Stimulated activated CD8-positive, alpha-beta memory T cell treated with anti-CD3 and anti-CD28 coated beads, Interleukin-15, amount 100 ng/mL, for 24 hours (primary cell): ENCODE data around the gene TBC1D4.
"Not testable (repeated sequence)": the region's sequence is repeated elsewhere in the genome, so short reads cannot be mapped to it uniquely, and the experiment has no call there.

Source experiments
- DNase-seq: peaks from one replicate; pipeline ENCODE4 v3.0.0-alpha.2; 2020; ENCODE audit warnings: low read depth

Gene TBC1D4

DNA sequence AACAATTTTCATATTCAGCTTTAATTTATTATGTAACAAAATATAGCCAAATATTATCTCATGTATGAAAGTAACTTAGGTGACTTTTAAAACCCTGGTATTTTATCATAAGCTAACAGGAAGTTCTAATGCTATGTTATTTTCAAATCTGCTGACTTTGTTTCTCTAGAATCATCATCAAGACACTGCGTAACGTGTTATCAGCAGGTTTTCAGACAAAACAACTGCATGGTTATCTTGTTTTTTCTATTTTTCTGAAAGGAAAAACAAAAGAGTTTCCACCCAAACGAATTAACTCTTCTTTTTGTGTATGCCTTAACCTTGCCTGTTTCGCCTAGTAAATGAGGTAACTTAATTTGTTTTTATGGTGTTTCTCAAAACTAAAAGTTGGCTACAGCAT is 156.3 kb downstream of the TBC1D4 start:
- no peak for DNase-seq

DNA sequence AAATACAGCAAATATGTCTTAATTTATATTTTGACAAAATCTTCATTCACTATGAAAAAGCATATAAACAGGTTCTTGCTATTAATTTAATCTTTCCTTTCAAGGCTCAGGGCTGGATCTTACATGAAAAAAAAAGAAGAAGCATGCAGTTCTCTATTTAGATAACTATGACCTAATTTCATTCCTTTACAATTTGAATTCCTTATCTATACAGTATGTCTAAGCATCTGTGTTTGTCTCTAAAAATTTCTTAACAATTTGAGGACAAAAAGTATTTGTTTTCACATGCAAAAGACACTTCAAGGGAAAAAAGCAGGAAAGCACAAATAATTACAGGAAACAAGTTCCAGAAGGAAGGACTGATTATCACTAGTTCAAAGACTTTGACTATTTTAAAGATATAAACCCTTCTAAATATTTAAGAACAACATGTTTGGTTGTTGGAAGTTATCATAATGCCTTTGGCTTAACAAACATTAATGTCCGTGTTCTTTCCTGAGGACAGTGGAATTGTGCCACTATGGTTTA is 157.5 kb downstream of the TBC1D4 start:
- no peak for DNase-seq

DNA sequence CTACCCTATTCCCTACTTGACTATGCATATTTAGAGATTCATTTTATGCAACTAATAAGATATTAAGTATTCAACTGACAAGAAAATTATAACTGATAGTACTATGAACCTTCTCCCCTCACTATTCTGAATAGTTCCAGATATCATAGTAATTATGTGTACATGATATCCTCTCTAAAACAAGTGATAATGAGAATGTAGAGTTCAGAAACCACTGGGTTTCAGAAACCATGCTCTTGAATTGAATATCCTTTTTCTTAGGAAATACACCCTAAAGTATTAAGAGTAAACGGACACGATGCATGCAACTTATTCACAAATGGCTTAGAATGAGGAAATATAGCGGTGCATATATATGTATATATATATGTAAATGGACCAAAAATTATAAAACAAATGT is 160.9 kb downstream of the TBC1D4 start:
- no peak for DNase-seq

DNA sequence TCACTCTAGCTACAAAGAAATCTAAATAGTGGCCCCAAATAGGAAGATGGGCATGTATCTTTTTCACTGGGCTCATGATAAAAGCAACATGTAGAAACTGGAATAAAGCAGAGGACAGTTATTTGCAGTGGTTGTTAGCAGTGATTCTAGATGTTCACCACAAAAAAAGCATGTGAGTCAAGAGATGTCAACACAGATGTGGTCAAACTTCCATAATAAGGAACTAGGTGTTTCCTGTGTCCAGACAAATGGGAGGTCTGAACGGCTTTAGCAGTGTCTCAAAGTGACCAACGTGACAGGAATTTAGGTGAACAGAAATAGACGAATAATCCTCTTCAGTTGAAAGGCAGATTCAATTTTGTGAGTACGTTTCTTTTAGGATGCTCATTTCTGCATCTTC is 162.7 kb downstream of the TBC1D4 start:
- no peak for DNase-seq

DNA sequence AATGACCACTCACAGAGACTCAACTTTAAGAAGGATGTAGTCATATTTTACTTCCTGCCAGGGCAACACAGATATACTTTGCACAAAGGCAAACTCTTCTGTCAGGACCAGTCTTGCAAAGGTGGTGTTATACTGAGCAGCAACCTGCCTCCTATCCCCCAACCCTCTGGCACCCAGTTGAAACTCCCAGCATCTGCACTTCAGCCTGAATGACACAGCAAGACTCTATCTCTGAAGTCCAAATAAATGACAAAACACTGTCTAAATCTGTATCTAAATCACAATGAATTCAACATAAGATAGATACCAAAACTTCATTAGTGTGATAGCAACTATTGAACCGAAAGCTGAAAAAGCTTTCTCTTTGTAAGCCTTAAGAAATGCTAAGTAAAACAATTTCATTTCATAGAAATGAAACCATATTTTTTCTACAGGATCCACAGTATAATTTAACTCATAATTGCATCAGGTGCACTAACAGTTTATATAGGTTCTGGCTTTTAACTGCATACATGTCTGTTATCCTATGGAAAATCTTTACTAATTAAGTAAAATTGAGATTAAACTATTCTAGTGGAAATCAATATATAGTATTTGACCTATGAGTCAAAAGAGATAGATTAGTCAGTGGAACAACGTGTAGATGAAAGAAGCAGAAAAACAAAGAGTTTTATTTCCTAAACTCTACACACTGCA is 163.7 kb downstream of the TBC1D4 start:
- no peak for DNase-seq

DNA sequence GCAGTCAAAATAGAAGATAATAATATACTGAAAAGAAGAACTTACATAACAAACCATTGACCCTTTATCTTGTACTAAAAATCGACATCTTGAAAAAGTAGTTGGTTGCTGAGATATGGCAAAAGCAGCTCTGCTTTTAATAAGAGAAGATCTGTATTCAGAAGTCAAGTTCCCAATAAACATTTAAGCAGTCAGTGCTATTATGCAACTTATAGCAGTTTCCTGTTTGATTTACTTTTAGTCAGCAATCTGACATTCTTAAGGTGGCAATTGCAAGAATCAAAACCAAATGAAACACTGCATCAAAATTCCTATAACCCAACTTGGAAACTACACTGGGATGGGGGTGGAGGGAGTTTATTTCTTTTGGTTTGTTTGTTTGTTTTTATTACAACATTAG is 165.5 kb downstream of the TBC1D4 start:
- DNase-seq, result no peak

DNA sequence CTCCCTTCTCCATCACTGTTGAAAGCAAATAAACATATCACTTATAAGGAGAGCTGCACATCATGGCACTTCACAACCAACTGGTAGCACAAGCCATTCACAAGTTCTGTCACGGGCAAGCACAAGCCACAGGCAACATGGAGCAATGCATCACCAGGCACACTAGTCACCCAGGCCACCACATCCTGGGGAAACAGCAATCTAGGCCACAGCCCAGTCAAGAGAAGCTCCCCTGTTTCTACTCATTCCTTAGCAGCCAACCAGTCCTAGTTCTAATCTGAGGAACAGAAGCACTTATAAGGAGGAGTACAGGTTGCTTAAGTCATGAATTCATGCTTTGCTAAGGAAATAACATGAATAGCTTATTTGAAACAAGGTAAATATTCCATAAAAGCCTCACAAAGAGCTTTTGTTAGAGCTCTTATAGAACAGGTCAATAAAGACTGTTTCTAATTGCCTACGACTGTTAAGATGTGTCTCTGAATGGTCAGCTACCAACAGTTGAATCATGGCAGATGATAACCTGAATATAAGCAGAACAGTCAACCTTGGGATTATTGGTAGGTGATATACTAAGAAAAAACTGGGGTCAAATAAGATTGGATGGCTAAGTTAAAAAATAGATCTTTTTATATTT is 169.0 kb downstream of the TBC1D4 start:
- no peak for DNase-seq

DNA sequence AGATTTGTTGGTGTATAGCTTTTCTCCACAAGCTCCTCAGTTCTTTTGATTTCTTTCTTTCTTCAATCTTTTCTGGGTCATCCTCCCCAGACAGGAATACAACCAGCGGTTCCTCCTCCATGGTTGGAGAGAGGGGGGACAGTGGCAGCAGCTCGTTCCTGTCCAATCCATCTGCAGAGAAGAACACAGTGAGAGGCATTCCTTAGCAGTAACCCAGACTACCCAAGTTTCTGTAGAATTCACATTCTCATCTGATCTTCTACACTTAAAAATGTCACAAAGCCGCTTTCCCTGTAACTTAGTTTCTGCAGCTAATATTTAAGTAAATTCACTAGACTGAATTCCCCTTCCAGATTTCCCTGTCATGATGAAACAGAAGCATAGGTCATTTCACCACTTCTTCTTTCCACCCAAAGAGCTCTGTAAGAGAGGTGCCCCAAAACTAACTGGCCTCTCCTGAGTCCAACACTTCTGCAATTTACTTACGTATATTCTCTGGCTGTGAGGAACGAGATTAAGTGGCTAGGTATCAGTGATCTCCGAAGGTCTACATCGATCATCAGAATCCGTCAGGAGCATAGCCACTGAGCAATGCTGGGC is 171.9 kb downstream of the TBC1D4 start:
- DNase-seq, result no peak

DNA sequence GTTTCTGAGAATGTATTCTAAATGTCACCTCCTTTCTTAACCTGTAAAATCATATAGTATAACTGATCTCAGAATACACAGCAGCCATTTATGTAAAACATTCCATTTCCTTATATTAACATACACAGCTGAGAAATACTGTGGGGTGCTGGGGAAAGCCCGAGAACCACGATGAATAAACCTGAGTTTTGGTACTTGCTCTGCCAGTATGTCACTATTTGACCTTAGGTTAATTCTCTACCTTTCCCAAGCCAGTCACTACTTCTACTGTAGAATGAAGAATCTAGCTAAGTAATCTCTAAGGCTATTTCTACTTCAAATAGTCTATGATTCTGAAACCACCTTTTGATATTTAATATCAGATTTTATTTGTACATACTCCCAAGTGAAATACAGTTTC is 173.7 kb downstream of the TBC1D4 start:
- DNase-seq, result no peak

DNA sequence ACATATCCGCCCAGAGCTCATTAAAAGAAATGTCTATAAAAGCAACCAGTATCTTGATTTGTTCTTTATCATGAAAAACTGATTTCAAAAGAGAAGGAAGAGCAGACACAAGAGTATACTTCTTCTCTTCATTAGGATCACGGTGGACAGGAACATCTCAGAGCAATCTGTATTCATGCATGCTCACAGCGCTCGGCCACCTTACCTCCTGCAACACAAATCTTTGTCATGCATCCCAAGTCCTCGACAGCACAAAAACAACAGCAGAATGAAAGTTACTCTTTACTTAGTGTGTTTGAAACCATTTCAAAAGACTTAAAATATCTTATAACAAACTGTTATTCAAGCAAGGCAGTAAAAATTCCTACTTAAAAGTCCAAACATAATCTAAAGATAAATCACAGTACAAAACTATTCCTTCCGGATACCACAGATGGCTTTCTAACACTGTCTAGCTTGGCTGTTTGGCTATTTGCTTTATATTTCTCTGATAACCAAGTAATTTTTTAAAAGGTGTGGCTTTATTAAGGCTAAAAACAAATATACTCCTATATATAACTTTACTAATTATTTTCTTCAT is 174.5 kb downstream of the TBC1D4 start:
- DNase-seq, result no peak

DNA sequence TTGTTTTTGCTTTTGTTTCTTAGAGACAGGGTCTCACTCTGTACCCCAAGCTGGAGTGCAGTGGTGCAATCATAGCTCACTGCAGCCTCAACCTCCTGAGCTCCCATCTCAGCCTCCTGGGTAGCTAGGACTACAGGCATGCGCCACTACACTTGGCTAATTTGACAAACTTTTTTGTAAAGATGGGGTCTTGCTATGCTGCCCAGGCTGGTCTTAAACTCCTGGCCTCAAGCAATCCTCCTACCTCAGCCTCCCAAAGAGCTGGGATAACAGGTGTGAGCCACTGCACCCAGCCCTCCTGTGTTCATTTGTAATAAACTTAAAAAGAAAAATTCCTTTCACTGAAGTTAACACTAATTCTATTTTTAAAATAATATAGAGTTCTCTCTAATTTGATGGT is 175.0 kb downstream of the TBC1D4 start:
- not testable (repeated sequence) for DNase-seq

DNA sequence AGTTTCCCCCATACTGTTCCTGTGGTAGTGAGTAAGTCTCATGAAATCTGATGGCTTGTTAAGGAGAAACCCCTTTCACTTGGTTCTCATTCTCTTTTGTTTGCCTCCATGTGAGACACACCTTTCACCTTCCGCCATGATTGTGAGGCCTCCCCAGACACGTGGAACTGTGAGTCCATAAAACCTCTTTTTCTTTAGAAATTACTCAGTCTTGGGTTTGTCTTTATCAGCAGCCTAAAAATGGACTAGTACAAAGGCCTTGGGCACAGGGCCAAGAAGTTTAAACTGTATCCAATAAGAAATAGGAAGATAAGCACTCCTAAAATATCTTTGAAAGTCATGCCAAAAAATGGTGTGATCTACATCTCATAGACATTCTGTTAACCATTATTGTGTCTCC is 176.9 kb downstream of the TBC1D4 start:
- DNase-seq, result no peak

DNA sequence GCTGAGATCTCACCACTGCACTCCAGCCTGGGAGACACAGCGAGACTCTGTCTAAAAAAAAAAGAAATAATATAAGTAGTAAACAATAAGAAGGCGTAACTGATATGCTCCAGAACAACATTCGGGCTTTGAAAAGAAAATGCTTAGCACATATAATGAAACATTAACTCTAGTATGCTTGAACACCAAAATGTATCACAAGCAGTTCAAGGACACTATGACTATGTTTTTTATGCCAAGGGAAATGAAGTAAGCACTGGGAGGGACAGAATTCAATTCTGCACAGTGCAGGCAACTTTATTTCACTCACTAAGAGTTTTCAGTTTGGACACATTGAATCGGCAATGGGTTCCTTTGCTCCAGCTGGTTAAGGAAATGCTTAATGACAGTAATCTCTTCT is 178.7 kb downstream of the TBC1D4 start:
- no peak for DNase-seq

DNA sequence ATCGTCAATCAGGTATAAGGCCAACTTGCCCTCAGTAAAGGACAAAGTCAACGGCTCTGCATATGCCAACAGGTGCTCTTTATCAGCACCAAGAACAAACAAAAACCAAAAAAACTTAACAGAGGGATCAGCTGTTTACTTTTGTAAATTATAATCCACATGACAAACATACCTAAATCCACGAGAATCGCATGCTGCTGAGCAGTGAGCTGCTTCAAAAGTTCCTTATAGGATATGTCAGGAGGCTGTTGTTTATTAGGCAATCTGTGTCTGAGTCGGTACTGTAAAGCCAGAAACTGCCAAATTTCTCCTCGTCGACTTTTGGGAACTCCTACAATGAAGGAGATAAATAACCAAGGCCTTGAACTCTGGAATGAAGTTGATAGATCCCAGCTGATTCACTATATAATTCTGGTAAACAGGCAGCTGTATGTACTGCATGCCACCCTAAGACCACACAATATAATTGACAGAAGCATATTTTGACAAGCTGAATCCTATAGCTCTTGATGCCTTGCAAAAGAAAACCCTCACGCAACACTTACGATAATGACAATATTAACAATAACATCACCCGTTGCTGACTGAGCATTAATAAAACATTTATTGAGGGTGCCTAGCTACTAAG is 179.8 kb downstream of the TBC1D4 start:
- DNase-seq, result no peak

DNA sequence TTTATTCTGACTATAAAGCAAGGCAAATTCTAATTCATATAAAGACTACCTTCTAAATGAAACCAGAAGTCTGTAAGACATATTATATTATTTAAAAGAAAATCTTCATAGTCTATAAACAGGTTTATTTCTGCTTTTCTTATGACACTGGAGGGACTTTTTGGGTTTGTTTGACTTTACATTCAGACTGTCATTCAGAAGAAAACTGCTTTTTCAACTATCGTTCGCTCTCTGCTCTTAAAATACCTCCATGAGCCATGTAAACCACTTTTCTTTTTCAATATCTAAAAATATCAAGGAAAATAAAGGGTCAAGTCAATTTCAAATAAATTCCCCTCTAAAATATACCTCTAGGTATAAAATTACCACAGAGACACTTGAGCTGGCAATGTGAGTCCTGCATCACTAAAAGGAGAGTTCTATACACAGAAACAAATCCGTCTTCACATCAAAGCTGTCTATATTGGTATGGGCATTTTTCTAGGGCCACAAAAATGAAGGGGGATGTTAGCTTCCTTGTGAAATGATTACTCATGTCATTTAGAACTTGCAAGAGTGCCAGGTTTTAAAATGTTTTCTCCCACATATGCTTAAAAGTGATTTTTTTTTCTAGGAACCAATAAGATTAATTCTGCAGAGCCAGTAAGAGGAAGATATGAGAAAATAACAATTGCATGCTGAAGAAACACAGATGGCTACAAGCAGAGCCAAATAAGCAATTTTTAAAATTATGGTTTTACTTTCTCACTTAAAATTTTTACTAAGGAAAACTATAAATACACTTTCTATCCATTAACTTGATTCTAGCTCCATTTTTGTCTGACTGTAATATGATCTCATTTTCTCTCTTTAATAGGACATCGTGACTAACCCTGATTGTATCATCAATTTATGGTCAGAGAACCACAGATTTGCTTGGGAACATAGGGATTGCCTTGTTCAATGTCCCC is 181.8 kb downstream of the TBC1D4 start:
- DNase-seq, result no peak

DNA sequence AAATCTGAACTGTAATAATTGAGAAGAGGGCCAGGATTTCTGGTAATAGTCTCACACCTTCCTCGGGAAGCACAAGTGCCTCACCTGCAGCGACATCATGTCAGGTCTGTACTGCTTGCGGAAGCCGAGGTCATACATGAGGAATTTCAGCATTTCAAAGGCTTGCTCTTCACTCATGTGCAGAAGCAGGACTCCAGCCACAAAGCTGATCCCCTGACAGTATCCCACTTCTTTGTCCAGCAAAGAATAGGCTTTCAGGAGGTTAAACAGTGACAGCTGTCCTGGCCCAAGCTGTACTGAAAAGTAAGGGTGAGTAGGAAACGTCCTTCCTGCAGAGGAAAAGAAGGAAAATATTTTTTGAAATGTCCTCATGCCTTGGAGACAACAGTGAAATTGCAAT is 182.7 kb downstream of the TBC1D4 start:
- no peak for DNase-seq

DNA sequence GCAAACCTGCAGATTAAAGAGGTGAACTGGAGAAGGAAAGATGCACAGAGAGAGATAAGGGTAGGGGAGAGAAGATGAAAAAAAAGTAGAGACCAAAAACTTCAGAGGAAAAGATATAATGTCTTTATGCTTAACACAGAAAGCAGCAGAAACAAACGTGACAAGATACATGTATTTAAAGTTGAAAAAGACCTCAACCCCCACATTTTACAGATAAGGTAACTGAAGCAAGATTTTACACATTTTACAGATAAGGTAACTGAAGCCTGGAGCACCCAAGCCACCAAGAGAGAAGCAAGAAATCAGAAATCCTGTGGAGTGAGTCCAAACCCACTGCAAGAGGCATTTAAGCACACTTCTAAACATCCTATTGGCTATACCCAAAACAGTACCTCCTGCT is 185.3 kb downstream of the TBC1D4 start:
- DNase-seq, result no peak

DNA sequence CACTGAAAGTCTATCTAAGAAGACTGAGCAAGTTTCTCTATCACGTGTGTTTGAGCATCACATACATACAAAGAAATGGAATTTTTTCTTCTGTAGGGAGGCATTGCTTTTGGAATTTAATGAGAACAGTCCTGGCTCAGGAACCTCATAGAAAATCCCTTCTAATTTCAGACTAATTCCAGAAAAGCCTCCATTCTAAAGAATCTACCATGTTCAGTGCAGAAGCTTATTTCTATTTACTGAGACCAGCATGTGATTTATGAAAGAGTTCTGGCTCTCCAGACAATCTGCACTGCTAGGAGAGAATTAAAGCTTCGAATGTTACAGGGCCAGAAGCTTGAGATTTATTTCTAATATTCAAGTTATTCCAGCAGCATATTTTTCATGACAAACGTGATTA is 186.8 kb downstream of the TBC1D4 start:
- no peak for DNase-seq

DNA sequence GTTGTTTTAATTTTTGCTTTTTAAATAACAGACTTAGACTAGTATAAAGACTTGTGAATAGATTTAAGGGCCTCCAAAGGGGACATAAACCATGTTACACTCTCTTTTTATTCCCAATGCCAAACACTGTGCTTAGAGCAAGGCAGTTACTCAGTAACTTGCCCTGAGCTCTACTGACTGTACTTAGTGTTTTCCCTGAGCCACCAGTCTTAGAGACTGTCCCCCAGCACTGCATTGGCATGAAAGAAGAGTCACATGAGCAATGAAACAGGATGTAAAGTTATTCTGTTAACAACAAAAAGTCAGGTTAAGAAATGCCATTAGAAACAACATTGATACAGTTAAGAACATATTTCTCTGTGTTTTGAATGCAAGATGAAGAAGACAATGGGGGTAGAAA is 187.9 kb downstream of the TBC1D4 start:
- no peak for DNase-seq

DNA sequence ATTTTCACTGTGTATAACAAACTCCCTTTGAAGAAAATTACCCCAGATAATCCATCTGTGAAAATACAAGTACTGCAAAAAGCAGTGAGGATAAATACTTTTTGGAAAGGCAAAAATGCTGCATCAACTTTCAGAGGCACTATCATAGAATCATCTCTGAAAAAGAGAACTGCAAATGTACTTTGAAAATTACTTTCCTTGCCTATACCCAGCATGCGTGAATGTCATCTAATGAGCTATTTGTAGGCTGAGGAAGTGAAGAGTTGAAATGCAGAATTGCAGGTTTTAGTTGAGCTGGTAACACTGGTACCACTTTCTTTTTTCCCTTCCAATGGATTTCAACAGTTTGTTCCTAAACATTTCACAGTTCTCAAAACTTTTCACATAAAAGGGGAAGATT is 196.7 kb downstream of the TBC1D4 start:
- no peak for DNase-seq

DNA sequence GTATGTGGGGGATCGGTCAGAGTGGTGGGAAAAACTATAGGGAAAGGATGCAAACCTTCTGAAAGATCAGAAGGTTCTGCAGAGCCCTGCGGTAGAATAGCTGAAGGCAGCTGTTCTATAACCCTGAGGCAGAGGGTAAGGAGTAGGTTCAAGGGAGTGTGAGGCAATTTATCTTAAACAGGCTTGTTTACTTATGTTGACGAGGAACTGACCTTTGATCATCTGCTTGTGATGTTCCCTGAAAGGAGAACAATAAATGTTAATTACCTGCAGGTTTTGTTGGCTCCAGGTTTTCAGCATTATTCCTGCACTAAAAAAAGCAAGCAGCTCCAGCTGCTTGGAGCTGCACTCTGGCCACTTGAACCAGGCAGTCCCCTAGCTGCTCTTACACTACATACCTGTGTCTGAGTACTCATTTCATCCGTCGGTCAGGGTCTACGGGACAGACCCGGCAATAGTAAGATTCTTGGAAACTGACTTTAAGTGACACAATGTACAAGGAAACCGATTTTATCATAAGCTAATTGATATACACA is 202.1 kb downstream of the TBC1D4 start:
- no peak for DNase-seq
